Karpas-422 (cell line): Measurements from ENCODE around the gene LRRC4C. TPM values are rescaled to one million over a fixed set of nuclear protein-coding genes. Genes with fewer than 3 reads are reported as not detected.

ENCODE experiments used
- DNase-seq: peaks from one replicate; pipeline ENCODE4 v3.0.0-alpha.2; 2015
- H2AFZ ChIP-seq: fragments of 200-600 bp; sonication (generic); 2 replicates; pipeline ENCODE4 v1.6.1; 2014; ENCODE audit warnings: antibody characterized with exemption, low read length, mixed read lengths
- H3K27ac ChIP-seq: fragments of 200-600 bp; sonication (generic); 2 replicates; pipeline ENCODE4 v1.5.1; 2014; ENCODE audit warnings: mild to moderate bottlenecking, low read length, moderate library complexity
- H3K27me3 ChIP-seq: fragments of 200-600 bp; sonication (generic); 2 replicates; pipeline ENCODE4 v1.6.1; 2014; ENCODE audit warnings: low read length, mixed read lengths
- H3K36me3 ChIP-seq: fragments of 200-600 bp; sonication (generic); 2 replicates; pipeline ENCODE4 v1.6.1; 2014; ENCODE audit warnings: low read length, mixed read lengths; ENCODE audit not compliant: insufficient read depth
- H3K4me1 ChIP-seq: fragments of 200-600 bp; sonication (generic); 2 replicates; pipeline ENCODE4 v1.6.1; 2014; ENCODE audit warnings: mild to moderate bottlenecking, low read length, mixed read lengths
- H3K4me2 ChIP-seq: fragments of 200-600 bp; sonication (generic); 2 replicates; pipeline ENCODE4 v1.6.1; 2014; ENCODE audit warnings: low read length, low read depth, mild to moderate bottlenecking; ENCODE audit not compliant: poor library complexity, severe bottlenecking
- H3K4me3 ChIP-seq: fragments of 200-600 bp; sonication (generic); 2 replicates; pipeline ENCODE4 v1.5.1; 2014; ENCODE audit warnings: mild to moderate bottlenecking, antibody characterized with exemption, low read length, mixed read lengths
- H3K79me2 ChIP-seq: fragments of 200-600 bp; sonication (generic); 2 replicates; pipeline ENCODE4 v1.6.1; 2014; ENCODE audit warnings: mild to moderate bottlenecking, low read length, mixed read lengths
- H3K9ac ChIP-seq: fragments of 200-600 bp; sonication (generic); 2 replicates; pipeline ENCODE4 v1.6.0; 2014; ENCODE audit warnings: low read length
- H3K9me2 ChIP-seq: fragments of 200-600 bp; sonication (generic), shearing (Covaris generic); replicated peaks from 2 replicates; pipeline ENCODE4 v1.6.0; 2014; ENCODE audit warnings: mild to moderate bottlenecking, low read length, moderate library complexity; ENCODE audit not compliant: insufficient read depth
- H3K9me3 ChIP-seq: fragments of 300-700, 200-600 bp; sonication (generic); 2 replicates; pipeline ENCODE4 v1.6.1; 2014; ENCODE audit warnings: low read length, mixed read lengths
- H4K20me1 ChIP-seq: fragments of 200-600 bp; sonication (generic); 2 replicates; pipeline ENCODE4 v1.6.1; 2014; ENCODE audit warnings: mild to moderate bottlenecking, antibody characterized with exemption, low read length, low read depth; ENCODE audit not compliant: insufficient read depth
- total RNA-seq: library from RNA; depleted of rRNA; stranded (reverse); fragments of >200 nt; shearing (Covaris generic); gene quantifications from 2 replicates; pipeline ENCODE4 v1.2.3, GENCODE V29; 2014; ENCODE audit warnings: low replicate concordance

LRRC4C gene
- total RNA-seq, 1 experiment from 2014 or later = not detected

DNA sequence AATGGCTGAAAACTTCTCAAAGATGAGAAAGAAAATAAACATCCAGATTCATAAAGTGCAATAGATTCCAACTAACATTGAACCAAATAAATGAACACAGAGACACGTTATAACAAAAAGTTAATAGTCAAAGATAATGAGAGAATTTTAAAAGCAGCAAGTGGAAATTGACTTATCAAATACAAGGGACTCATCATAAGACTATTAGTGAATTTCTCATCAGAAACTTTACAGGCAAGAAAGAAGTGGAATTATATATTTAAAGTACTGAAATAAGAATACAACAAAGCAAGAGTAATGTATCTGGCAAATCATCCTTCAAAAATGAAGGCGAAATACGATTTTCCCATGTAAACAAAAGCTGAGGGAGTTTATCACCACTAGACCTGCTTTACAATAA lies 852.7 kb downstream of the LRRC4C start:
- no peaks in the 10 kb centered on the region for H4K20me1 ChIP-seq
- H3K79me2 ChIP-seq = no peaks in the 10 kb centered on the region
- H3K4me2 ChIP-seq = no peak overlapping the region
- H3K9me3 ChIP-seq = peaks cover 33% of the 10 kb centered on the region
- H3K27me3 ChIP-seq = no peaks in the 10 kb centered on the region
- H3K4me1 ChIP-seq = no peaks in the 10 kb centered on the region
- H3K9ac ChIP-seq = no peak overlapping the region
- H2AFZ ChIP-seq = no peak overlapping the region
- H3K9me2 ChIP-seq = 0 out of 2 replicates have a peak, but pooled peaks cover 4% of the 10 kb centered on the region
- no peak overlapping the region for H3K4me3 ChIP-seq
- DNase-seq = no peak
- H3K36me3 ChIP-seq = no peaks in the 10 kb centered on the region
- H3K27ac ChIP-seq = no peak overlapping the region

DNA sequence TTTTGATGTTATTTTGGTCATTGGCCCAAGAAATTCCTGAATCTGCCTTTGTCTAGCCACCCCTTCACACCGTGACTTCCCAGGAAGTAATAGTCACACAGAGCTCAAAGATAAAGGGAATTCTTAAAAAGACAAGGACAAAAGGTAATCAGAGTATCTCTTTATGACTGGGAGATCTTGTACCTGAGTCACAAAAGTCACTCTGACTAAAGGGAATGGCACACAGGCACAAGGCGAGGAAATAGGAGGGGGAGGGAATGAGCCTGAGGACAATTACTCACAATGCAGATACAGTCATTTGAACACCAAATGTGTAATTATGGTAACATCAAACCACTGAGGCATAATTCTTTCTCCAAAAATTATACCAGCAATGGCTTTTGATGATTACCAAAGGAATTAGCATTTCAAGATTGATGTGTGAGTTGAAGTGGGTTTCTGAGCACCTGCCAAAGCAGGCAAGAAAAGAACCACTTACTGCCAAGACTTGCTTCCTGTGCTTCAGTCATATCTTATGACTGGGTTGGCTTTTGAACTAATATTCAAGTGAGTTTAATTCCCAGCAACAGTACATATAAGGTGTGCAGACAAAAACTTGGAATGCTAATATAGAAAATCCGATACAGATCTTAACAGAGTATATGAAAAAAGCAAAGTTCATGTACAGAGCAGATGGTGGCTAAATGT lies 856.4 kb downstream of the LRRC4C start:
- H3K9me2 ChIP-seq = no peaks in the 10 kb centered on the region
- peaks cover 37% of the 10 kb centered on the region for H3K9me3 ChIP-seq
- H4K20me1 ChIP-seq = no peaks in the 10 kb centered on the region
- H3K27ac ChIP-seq = no peak overlapping the region
- no peaks in the 10 kb centered on the region for H3K79me2 ChIP-seq
- H3K4me3 ChIP-seq = no peak overlapping the region
- no peak overlapping the region for H3K4me2 ChIP-seq
- H3K9ac ChIP-seq = no peak overlapping the region
- H2AFZ ChIP-seq = no peak overlapping the region
- no peaks in the 10 kb centered on the region for H3K27me3 ChIP-seq
- no peaks in the 10 kb centered on the region for H3K36me3 ChIP-seq
- H3K4me1 ChIP-seq = no peaks in the 10 kb centered on the region
- no peak for DNase-seq

GRCh38 chr11:40597546-40598113 lies 861.8 kb downstream of the LRRC4C start:
- H3K79me2 ChIP-seq = no peaks in the 10 kb centered on the region
- no peak overlapping the region for H3K9ac ChIP-seq
- H3K27ac ChIP-seq = no peak overlapping the region
- no peak overlapping the region for H2AFZ ChIP-seq
- no peaks in the 10 kb centered on the region for H3K36me3 ChIP-seq
- H3K4me2 ChIP-seq = no peak overlapping the region
- no peaks in the 10 kb centered on the region for H3K4me1 ChIP-seq
- no peaks in the 10 kb centered on the region for H4K20me1 ChIP-seq
- no peak overlapping the region for H3K4me3 ChIP-seq
- DNase-seq = no peak
- no peaks in the 10 kb centered on the region for H3K27me3 ChIP-seq
- peaks cover 47% of the 10 kb centered on the region for H3K9me3 ChIP-seq
- H3K9me2 ChIP-seq = no peaks in the 10 kb centered on the region

- no peak overlapping the region for H3K4me2 ChIP-seq
- peaks cover 33% of the 10 kb centered on the region for H3K9me3 ChIP-seq
- no peaks in the 10 kb centered on the region for H4K20me1 ChIP-seq
- H3K9me2 ChIP-seq = no peaks in the 10 kb centered on the region
- H3K79me2 ChIP-seq = no peaks in the 10 kb centered on the region
- no peaks in the 10 kb centered on the region for H3K27me3 ChIP-seq
- H2AFZ ChIP-seq = no peak overlapping the region
- H3K9ac ChIP-seq = no peak overlapping the region
- DNase-seq = no peak
- no peak overlapping the region for H3K4me3 ChIP-seq
- H3K36me3 ChIP-seq = no peaks in the 10 kb centered on the region
- no peaks in the 10 kb centered on the region for H3K4me1 ChIP-seq
- H3K27ac ChIP-seq = no peak overlapping the region
Measured at GRCh38 chr11:40573254-40573891, 886.1 kb downstream of the LRRC4C start.

DNA sequence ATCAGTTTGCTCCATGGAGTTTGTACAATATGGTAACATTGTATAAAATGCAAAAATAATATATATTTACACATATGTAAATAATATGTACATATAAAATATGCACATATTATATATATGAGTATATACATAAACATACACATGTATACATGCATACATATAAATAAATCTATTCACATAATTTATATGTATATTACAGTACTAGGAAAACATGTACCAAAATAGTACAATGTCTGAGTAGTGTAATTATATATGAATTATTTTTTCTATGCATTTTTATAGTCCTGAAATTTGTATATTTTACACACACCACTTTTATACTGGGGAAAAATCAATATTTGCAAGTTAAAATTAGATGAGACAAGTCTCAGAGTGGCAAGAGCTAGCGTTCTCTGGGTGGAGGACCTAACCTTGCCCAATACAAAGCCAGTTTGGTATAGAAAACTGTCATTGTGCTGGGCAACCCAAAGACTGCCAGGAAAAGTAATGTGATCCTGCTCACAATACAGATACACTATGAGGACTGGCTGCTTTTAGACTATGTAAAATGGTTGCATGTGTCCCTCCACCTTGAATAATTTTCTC lies 889.4 kb downstream of the LRRC4C start:
- Histone ChIP-seq H3K79me2 (no peaks in the 10 kb centered on the region), H3K27ac (no peak overlapping the region), H3K9ac (no peak overlapping the region), H3K36me3 (no peaks in the 10 kb centered on the region), H3K9me2 (no peaks in the 10 kb centered on the region), H3K9me3 (peaks cover 37% of the 10 kb centered on the region), H2AFZ (no peak overlapping the region), H3K4me3 (no peak overlapping the region), H3K27me3 (no peaks in the 10 kb centered on the region), H3K4me1 (no peaks in the 10 kb centered on the region), H3K4me2 (no peak overlapping the region), H4K20me1 (no peaks in the 10 kb centered on the region)
- DNase-seq = no peak

DNA sequence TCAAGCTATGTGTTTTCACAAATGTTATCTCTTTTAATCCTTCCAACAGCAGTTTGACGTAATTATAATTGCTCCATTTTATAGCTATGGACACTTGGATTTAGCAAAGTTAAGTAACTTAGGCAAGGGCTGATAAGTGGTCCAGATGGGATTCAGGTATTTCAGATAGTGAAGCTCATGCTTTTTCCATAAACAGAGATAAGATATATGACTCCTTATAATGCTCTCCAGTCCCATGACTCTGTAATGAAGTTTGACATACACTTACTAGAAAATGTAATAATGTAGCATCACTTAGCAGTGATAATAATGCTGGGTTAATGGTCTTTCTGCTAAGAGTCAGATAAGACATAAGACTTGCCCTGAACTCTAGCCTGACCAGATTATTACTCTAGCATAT lies 892.1 kb downstream of the LRRC4C start:
- Histone ChIP-seq H3K27ac (no peak overlapping the region), H3K9me2 (no peaks in the 10 kb centered on the region), H3K36me3 (no peaks in the 10 kb centered on the region), H3K4me1 (no peaks in the 10 kb centered on the region), H2AFZ (no peak overlapping the region), H3K9ac (no peak overlapping the region), H3K9me3 (peaks cover 25% of the 10 kb centered on the region), H3K4me2 (no peak overlapping the region), H4K20me1 (no peaks in the 10 kb centered on the region), H3K27me3 (no peaks in the 10 kb centered on the region), H3K4me3 (no peak overlapping the region), H3K79me2 (no peaks in the 10 kb centered on the region)
- DNase-seq = no peak

GRCh38 chr11:40544162-40544561 lies 915.3 kb downstream of the LRRC4C start:
- Histone ChIP-seq H3K79me2 (no peaks in the 10 kb centered on the region), H3K9me3 (peaks cover 36% of the 10 kb centered on the region)

GRCh38 chr11:40542821-40543220 lies 916.6 kb downstream of the LRRC4C start:
- Histone ChIP-seq H3K4me1 (no peaks in the 10 kb centered on the region), H3K4me3 (no peak overlapping the region), H3K36me3 (no peaks in the 10 kb centered on the region), H3K79me2 (no peaks in the 10 kb centered on the region), H4K20me1 (no peaks in the 10 kb centered on the region), H3K9me3 (peaks cover 37% of the 10 kb centered on the region), H3K9me2 (no peaks in the 10 kb centered on the region), H2AFZ (no peak overlapping the region), H3K9ac (no peak overlapping the region), H3K27me3 (no peaks in the 10 kb centered on the region), H3K27ac (no peak overlapping the region), H3K4me2 (no peak overlapping the region)
- DNase-seq = no peak

More at GRCh38 chr11:40544162-40544561, 915.3 kb downstream of the LRRC4C start:
- Histone ChIP-seq H3K4me1 (no peaks in the 10 kb centered on the region), H4K20me1 (no peaks in the 10 kb centered on the region), H3K4me2 (no peak overlapping the region), H3K27ac (no peak overlapping the region), H3K9ac (no peak overlapping the region), H2AFZ (no peak overlapping the region), H3K27me3 (no peaks in the 10 kb centered on the region), H3K36me3 (no peaks in the 10 kb centered on the region), H3K9me2 (no peaks in the 10 kb centered on the region), H3K4me3 (no peak overlapping the region)
- DNase-seq = no peak
